Measurements from ENCODE around the gene SPATC1L. TPM values are rescaled to one million over a fixed set of nuclear protein-coding genes. Genes with fewer than 3 reads are reported as not detected.

The SPATC1L gene
- polyA plus RNA-seq, 3 donors, result 3.3 to 6.7 (median 5.8) TPM

DNA sequence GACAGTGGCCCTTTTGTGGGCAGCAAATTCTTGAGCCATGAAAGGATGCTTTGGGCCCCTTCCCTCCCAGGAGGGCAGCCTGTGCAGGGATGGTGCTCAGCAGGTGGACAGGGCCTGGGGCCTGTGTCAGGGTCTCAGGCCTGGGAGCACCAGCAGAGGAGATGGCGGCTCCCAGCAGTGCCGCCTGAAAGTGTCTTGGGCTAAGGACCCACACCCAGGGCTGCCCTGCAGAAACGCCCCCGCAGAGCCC lies 52.7 kb downstream of the SPATC1L start:
- no peak for DNase-seq
- peaks cover 0 to 5% (median 2%) of the 10 kb centered on the region in 3 donors for H3K27me3 Mint-ChIP-seq (ENCODE audit: low read depth in 3 of 3)
- Histone ChIP-seq H2AFZ (ENCODE audit: insufficient read depth, low read depth, low read length, poor library complexity, severe bottlenecking) (no peak overlapping the region), H4K20me1 (ENCODE audit: insufficient read depth, low read length) (no peaks in the 10 kb centered on the region), H3K36me3 (replicated peaks in 1 of 2; ENCODE audit: control insufficient read depth in 1 of 2, insufficient read depth in 2 of 2, low read length in 2 of 2) (no peaks in the 10 kb centered on the region), H3K4me3 (replicated peaks in 1 of 3; ENCODE audit: low read depth in 2 of 3, low read length in 3 of 3) (no peak overlapping the region), H3K9ac (ENCODE audit: insufficient read depth, low read length, poor library complexity, severe bottlenecking) (no peak overlapping the region), H3K4me2 (replicated peaks; ENCODE audit: extremely low read depth, low read length, poor library complexity, severe bottlenecking) (no peak overlapping the region), H3K9me3 (replicated peaks in 1 of 2; ENCODE audit: control insufficient read depth in 1 of 2, insufficient read depth in 1 of 2, low read length in 2 of 2) (no peaks in the 10 kb centered on the region), H3K27me3 (ENCODE audit: control insufficient read depth in 2 of 2, insufficient read depth in 2 of 2, low read length in 2 of 2) (no peaks in the 10 kb centered on the region), H3K27ac (ENCODE audit: low read depth in 1 of 2, low read length in 2 of 2) (no peak overlapping the region), H3K79me2 (ENCODE audit: insufficient read depth, low read length) (no peaks in the 10 kb centered on the region), H3K4me1 (ENCODE audit: control insufficient read depth in 1 of 2, insufficient read depth in 2 of 2, low read length in 2 of 2) (no peaks in the 10 kb centered on the region)
- intact Hi-C loops (cut with micrococcal nuclease), result no loop called here
- TF ChIP-seq, protein P1, sequence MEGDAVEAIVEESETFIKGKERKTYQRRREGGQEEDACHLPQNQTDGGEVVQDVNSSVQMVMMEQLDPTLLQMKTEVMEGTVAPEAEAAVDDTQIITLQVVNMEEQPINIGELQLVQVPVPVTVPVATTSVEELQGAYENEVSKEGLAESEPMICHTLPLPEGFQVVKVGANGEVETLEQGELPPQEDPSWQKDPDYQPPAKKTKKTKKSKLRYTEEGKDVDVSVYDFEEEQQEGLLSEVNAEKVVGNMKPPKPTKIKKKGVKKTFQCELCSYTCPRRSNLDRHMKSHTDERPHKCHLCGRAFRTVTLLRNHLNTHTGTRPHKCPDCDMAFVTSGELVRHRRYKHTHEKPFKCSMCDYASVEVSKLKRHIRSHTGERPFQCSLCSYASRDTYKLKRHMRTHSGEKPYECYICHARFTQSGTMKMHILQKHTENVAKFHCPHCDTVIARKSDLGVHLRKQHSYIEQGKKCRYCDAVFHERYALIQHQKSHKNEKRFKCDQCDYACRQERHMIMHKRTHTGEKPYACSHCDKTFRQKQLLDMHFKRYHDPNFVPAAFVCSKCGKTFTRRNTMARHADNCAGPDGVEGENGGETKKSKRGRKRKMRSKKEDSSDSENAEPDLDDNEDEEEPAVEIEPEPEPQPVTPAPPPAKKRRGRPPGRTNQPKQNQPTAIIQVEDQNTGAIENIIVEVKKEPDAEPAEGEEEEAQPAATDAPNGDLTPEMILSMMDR (IDR thresholded peaks at IDR 0.05), result no peak
- 89% methylated on average over 4 of the region's 4 CpGs for WGBS (ENCODE audit: insufficient coverage)
- no peak overlapping the region for H3K4me3 Mint-ChIP-seq
- no peak overlapping the region for H3K27ac Mint-ChIP-seq
- H3K36me3 Mint-ChIP-seq, result no peaks in the 10 kb centered on the region
- peaks cover 0 to 3% (median 0%) of the 10 kb centered on the region in 7 donors for H3K9me3 Mint-ChIP-seq
- no peaks in the 10 kb centered on the region for H3K4me1 Mint-ChIP-seq

DNA sequence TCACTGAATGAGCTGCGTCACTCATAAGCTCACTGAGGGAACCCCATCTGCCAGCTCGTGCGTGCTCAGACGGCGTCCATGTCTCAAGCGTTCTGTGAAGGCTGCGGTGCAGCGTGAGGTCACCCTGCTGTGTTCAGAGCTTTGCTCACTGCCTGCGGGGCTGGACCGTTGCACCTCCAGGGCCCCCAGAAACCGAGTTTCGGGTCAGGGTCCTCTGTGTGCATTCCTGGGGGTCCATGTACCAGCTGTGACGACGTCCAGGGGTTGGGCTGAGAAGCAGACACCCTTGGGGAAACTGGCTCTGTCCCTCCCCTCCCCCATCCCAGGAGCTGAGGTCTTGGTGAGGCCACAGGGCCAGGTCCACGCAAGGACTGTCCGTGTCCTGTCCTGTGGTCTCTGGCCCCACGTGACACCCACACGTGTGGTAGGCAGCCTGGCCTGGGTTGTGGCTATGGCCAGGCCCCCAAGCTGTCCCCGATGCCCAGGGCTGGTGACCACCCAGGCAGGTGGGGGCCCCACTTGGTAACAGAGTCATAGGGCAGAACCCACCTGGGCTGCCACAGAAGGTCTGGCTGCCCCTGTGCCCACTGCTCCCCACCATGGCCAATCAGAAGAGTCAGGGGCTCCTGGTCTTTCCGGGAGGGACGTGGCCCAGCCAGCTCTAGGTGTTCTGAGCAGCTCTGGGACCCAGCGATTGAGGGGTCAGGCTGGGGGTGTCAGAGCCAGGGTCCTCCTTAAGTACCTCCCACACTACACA lies 53.2 kb downstream of the SPATC1L start:
- 92% methylated on average over 21 of the region's 22 CpGs for WGBS (ENCODE audit: insufficient coverage)
- TF ChIP-seq, protein P1 (IDR thresholded peaks at IDR 0.05), result no peak
- DNase-seq, result no peak
- Mint-ChIP-seq H3K9me3 (peaks cover 0 to 3% (median 0%) of the 10 kb centered on the region in 7 donors), H3K4me3 (no peak overlapping the region), H3K27me3 (ENCODE audit: low read depth in 3 of 3) (peaks cover 0 to 5% (median 0%) of the 10 kb centered on the region in 3 donors), H3K36me3 (no peaks in the 10 kb centered on the region), H3K27ac (no peak overlapping the region), H3K4me1 (no peaks in the 10 kb centered on the region)
- Histone ChIP-seq H3K79me2 (ENCODE audit: insufficient read depth, low read length) (no peaks in the 10 kb centered on the region), H3K9me3 (replicated peaks in 1 of 2; ENCODE audit: control insufficient read depth in 1 of 2, insufficient read depth in 1 of 2, low read length in 2 of 2) (no peaks in the 10 kb centered on the region), H3K27me3 (ENCODE audit: control insufficient read depth in 2 of 2, insufficient read depth in 2 of 2, low read length in 2 of 2) (no peaks in the 10 kb centered on the region), H4K20me1 (ENCODE audit: insufficient read depth, low read length) (no peaks in the 10 kb centered on the region), H2AFZ (ENCODE audit: insufficient read depth, low read depth, low read length, poor library complexity, severe bottlenecking) (no peak overlapping the region), H3K9ac (ENCODE audit: insufficient read depth, low read length, poor library complexity, severe bottlenecking) (no peak overlapping the region), H3K27ac (ENCODE audit: low read depth in 1 of 2, low read length in 2 of 2) (no peak overlapping the region), H3K4me3 (replicated peaks in 1 of 3; ENCODE audit: low read depth in 2 of 3, low read length in 3 of 3) (no peak overlapping the region), H3K4me2 (replicated peaks; ENCODE audit: extremely low read depth, low read length, poor library complexity, severe bottlenecking) (no peak overlapping the region), H3K4me1 (ENCODE audit: control insufficient read depth in 1 of 2, insufficient read depth in 2 of 2, low read length in 2 of 2) (no peaks in the 10 kb centered on the region), H3K36me3 (replicated peaks in 1 of 2; ENCODE audit: control insufficient read depth in 1 of 2, insufficient read depth in 2 of 2, low read length in 2 of 2) (no peaks in the 10 kb centered on the region)
- intact Hi-C loops (cut with micrococcal nuclease), result no loop called here

All from CD14-positive monocyte (primary cell).